Activated CD8-positive, alpha-beta T cell treated with anti-CD3 and anti-CD28 coated beads for 36 hours (primary cell): ENCODE data around the gene KIAA1755. TPM values are rescaled to one million over a fixed set of nuclear protein-coding genes. Genes with fewer than 3 reads are reported as not detected.

Experiments used
- ATAC-seq: fragments of 200-7000 bp; cut with Tn5 transposase; one replicate; pipeline ENCODE4 v1.10.0; 2021; ENCODE audit warnings: mild to moderate bottlenecking, moderate library complexity
- CTCF ChIA-PET: fragments of 350-600 bp; sonication (Branson Sonifier 250); formaldehyde crosslinking; loops from one replicate; lab custom pipeline; 2021; ENCODE audit warnings: antibody characterized with exemption; lab: Charles Lee
- POLR2A ChIA-PET: fragments of 350-600 bp; sonication (Branson Sonifier 250); formaldehyde crosslinking; loops from one replicate; lab custom pipeline; 2021; ENCODE audit warnings: antibody characterized with exemption; lab: Charles Lee
- DNase-seq: peaks from one replicate; pipeline ENCODE4 v3.0.0-alpha.2; 2020
- H3K27ac Mint-ChIP-seq: one replicate; pipeline ENCODE4 v1.8.0; 2021; ENCODE audit warnings: mild to moderate bottlenecking, mixed read lengths
- H3K27me3 Mint-ChIP-seq: one replicate; pipeline ENCODE4 v1.8.0; 2021; ENCODE audit warnings: mixed read lengths
- H3K36me3 Mint-ChIP-seq: one replicate; pipeline ENCODE4 v1.8.0; 2021; ENCODE audit warnings: low read depth, mixed read lengths
- H3K4me1 Mint-ChIP-seq: one replicate; pipeline ENCODE4 v1.8.0; 2021; ENCODE audit warnings: low read depth, mixed read lengths
- H3K4me3 Mint-ChIP-seq: one replicate; pipeline ENCODE4 v1.8.0; 2021; ENCODE audit warnings: mild to moderate bottlenecking, moderate library complexity, mixed read lengths
- H3K9me3 Mint-ChIP-seq: one replicate; pipeline ENCODE4 v1.8.0; 2021; ENCODE audit warnings: mixed read lengths
- intact Hi-C: fragments of 100-400 bp; cut with micrococcal nuclease; formaldehyde crosslinking; loops from one replicate; pipeline ENCODE4 v1.10.0; 2022
- total RNA-seq, 2 experiments: library from RNA; stranded (reverse); gene quantifications; one replicate each; pipeline ENCODE4 v1.2.3, GENCODE V29; 2021
- TF ChIP-seq, protein P1 (sequence below): fragments of 200-600 bp; IDR thresholded peaks from one replicate; pipeline ENCODE4 v1.8.0; 2022; ENCODE audit warnings: antibody characterized with exemption, mild to moderate bottlenecking

The KIAA1755 gene
- total RNA-seq, 2 experiments from 2014 or later = not detected

DNA sequence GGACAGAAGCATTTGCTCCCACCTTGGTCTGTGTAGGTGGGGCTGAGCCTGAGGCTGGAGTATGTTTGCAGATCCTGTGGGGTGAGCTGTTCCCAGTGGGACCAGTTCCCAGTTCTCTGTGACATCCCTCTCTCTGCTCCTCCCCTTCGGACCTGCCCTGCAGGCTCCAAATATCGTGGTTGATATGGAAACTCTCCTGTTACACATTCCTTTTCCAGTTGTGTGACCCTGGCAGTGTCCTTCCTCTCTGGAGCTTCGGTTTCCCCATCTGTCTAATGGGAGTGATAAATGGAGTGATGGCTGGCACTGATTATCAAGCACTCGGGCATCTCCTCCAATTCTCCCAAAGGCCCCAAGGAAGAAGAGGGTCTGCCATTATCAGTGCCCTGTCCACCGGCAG lies 79.8 kb downstream of the KIAA1755 start:
- DNase-seq (no peak), ATAC-seq (no peak)
- intact Hi-C loops = no loop called here
- TF ChIP-seq, protein P1, sequence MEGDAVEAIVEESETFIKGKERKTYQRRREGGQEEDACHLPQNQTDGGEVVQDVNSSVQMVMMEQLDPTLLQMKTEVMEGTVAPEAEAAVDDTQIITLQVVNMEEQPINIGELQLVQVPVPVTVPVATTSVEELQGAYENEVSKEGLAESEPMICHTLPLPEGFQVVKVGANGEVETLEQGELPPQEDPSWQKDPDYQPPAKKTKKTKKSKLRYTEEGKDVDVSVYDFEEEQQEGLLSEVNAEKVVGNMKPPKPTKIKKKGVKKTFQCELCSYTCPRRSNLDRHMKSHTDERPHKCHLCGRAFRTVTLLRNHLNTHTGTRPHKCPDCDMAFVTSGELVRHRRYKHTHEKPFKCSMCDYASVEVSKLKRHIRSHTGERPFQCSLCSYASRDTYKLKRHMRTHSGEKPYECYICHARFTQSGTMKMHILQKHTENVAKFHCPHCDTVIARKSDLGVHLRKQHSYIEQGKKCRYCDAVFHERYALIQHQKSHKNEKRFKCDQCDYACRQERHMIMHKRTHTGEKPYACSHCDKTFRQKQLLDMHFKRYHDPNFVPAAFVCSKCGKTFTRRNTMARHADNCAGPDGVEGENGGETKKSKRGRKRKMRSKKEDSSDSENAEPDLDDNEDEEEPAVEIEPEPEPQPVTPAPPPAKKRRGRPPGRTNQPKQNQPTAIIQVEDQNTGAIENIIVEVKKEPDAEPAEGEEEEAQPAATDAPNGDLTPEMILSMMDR = no peak
- peaks cover 8% of the 10 kb centered on the region for H3K27me3 Mint-ChIP-seq
- no peaks in the 10 kb centered on the region for H3K4me1 Mint-ChIP-seq
- H3K27ac Mint-ChIP-seq = no peak overlapping the region
- CTCF ChIA-PET = no interaction called here
- H3K36me3 Mint-ChIP-seq = no peaks in the 10 kb centered on the region
- POLR2A ChIA-PET = no interaction called here
- H3K9me3 Mint-ChIP-seq = no peaks in the 10 kb centered on the region
- no peak overlapping the region for H3K4me3 Mint-ChIP-seq

DNA sequence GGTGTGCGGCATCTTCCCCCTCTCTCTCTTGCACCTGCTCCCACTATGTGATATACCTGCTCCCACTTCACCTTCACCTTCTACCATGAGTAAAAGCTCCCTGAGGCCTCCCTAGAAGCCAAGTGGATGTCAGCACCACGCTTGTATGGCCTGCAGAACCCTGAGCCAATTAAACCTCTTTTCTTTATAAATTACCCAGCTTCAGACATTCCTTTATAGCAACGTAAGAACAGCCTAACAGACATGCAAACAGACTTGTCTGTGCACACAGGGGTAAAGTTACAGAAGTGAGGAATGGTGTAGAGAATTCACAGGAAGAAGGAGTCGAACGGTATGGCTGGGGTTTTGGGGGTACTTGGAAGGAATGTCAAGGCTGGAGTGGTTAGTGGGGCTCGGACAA lies 80.7 kb downstream of the KIAA1755 start:
- ChIA-PET CTCF (no interaction called here), POLR2A (no interaction called here)
- Mint-ChIP-seq H3K9me3 (no peaks in the 10 kb centered on the region), H3K36me3 (no peaks in the 10 kb centered on the region), H3K4me1 (no peaks in the 10 kb centered on the region), H3K4me3 (no peak overlapping the region), H3K27ac (no peak overlapping the region), H3K27me3 (peaks cover 8% of the 10 kb centered on the region)
- intact Hi-C loops = no loop called here
- no peak for DNase-seq
- TF ChIP-seq, protein P1 = no peak
- ATAC-seq = no peak

DNA sequence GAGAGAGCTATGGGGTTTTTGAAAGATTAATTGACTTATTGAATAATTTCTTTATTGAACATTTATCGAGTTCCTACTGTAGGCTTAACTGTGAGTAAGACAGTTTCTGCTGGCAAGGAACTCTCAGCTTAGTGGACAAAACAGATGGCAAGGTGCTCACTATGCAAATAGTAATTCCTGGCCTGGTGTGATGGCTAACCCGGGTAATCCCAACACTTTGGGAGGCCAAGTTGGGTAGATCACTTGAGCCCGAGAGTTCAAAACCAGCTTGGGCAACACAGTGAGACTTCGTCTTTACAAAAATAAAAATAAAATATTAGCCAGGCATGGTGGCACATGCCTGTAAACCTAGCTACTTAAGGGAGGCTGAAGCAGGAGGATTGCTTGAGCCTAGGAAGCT lies 82.0 kb downstream of the KIAA1755 start:
- no peaks in the 10 kb centered on the region for H3K4me1 Mint-ChIP-seq
- no peak overlapping the region for H3K27ac Mint-ChIP-seq
- DNase-seq (no peak), ATAC-seq (no peak)
- peaks cover 8% of the 10 kb centered on the region for H3K27me3 Mint-ChIP-seq
- CTCF ChIA-PET = no interaction called here
- no peaks in the 10 kb centered on the region for H3K9me3 Mint-ChIP-seq
- intact Hi-C loops = no loop called here
- no peaks in the 10 kb centered on the region for H3K36me3 Mint-ChIP-seq
- no peak overlapping the region for H3K4me3 Mint-ChIP-seq
- TF ChIP-seq, protein P1 = no peak
- POLR2A ChIA-PET = no interaction called here

DNA sequence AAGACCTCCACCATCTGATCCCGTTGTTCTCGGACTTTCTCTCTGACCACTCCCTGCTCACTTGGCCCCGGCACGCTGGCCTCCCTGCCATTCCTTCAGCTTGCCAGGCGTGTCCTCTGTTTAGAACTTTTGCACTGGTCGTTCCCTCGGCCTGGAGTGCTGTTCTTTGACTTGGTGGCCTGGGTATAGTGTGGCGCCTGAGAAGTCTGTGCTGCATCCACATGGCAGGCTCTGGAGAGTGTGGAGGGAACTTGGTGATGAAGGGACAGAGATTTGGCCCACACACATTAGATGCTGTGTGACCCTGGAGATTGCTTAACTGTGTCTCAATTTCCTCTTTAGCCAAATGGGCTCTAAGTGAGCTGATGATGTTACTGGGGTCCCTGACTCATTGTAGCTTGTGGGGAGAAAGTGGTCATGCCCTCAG lies 82.5 kb downstream of the KIAA1755 start:
- H3K36me3 Mint-ChIP-seq = no peaks in the 10 kb centered on the region
- peaks cover 8% of the 10 kb centered on the region for H3K27me3 Mint-ChIP-seq
- ATAC-seq (no peak), DNase-seq (no peak)
- POLR2A ChIA-PET = no interaction called here
- H3K4me1 Mint-ChIP-seq = no peaks in the 10 kb centered on the region
- CTCF ChIA-PET = no interaction called here
- TF ChIP-seq, protein P1 = no peak
- H3K27ac Mint-ChIP-seq = no peak overlapping the region
- no peaks in the 10 kb centered on the region for H3K9me3 Mint-ChIP-seq
- H3K4me3 Mint-ChIP-seq = no peak overlapping the region
- intact Hi-C loops = no loop called here

DNA sequence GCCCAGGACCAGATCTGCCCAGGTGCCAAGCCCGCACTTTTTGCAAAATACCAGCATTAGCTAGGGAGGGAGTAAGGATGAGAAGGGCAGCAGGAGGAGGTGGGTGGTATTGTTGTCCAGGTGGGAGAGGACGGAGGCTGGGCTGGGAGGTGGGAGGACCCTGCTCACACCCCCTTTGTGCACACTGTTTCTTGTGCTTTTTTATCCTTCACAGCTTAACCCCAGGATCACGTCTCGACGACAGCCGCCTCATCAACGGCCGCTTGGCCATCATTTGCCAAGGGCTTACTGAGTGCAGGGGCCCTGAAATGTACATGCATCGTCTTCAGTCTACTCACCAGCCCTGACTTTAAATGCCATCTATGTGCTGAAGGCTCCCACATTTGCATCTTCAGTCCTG lies 83.3 kb downstream of the KIAA1755 start:
- no peak for DNase-seq
- H3K9me3 Mint-ChIP-seq = no peaks in the 10 kb centered on the region
- H3K4me3 Mint-ChIP-seq = no peak overlapping the region
- H3K27me3 Mint-ChIP-seq = peaks cover 6% of the 10 kb centered on the region
- CTCF ChIA-PET = no interaction called here
- TF ChIP-seq, protein P1 = no peak
- ATAC-seq = no peak
- POLR2A ChIA-PET = no interaction called here
- no peak overlapping the region for H3K27ac Mint-ChIP-seq
- H3K4me1 Mint-ChIP-seq = no peaks in the 10 kb centered on the region
- intact Hi-C loops = no loop called here
- no peaks in the 10 kb centered on the region for H3K36me3 Mint-ChIP-seq
